ENCODE results near the gene GEMIN7.
A peak's percentile ranks its signal among the peaks of the same experiment; 100 is the strongest.

The GEMIN7 gene

DNA sequence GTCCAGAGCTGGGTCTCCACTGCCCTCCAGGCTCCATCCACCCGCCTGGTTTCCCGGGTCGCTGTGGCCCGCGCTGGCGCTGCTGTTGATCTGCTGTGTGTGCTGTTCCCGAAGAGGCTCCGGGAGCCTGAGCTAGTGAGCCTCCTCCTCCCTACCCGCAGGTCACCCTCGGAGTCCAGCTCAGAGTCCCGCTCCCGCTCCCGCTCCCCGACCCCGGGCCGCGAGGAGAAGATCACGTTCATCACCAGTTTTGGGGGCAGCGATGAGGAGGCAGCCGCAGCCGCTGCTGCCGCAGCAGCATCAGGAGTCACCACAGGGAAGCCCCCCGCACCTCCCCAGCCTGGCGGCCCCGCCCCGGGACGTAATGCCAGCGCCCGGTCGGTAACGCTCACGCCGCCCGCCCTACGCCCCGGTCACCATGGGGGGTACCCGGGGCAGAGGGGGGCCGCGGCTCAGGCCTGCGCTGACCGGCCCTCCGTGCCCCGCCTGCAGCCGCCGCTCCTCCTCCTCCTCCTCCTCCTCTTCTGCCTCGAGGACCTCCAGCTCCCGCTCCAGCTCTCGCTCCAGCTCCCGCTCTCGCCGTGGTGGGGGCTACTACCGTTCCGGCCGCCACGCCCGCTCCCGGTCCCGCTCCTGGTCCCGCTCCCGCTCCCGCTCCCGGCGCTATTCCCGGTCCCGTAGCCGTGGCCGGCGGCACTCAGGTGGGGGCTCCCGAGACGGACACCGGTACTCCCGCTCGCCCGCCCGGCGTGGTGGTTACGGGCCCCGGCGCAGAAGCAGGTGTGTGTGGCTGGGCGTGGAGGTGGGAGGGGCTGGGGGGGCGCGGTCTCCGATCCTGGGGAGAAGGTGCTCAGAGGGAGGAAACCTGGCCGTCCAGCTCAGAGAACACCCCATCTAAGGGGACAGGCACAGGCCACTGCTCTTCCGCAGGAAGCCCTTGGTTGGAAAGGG is 14.9 kb upstream of the GEMIN7 start:
- no peak for DNase-seq

DNA sequence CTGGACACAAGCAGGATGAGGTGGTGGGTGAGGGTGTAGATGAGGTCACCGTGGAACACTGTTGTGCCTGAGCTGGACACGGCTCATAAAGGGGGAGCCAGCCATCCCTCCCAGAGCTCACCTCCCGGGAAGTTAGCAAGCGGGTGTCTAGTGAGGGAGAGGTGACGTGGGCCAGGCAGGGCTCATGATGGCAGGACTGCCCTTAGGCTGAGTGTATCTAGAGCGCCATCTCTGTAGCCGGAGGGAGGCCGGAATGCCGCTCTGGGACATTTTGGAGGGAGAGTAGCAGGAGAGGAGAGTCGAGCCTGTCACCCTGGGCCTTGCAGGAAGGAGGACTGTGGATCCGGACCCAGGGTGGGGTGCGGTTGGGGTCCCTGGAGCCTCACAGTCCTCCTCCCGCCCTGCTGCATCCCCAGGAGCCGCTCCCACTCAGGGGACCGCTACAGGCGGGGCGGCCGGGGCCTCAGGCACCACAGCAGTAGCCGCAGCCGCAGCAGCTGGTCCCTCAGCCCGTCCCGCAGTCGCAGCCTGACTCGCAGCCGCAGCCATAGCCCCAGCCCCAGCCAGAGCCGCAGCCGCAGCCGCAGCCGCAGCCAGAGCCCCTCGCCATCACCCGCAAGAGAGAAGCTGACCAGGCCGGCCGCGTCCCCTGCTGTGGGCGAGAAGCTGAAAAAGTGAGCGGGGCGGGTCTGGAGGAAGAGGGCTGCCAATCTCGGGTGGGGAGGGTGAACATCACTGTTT is 12.0 kb upstream of the GEMIN7 start:
- no peak for DNase-seq

DNA sequence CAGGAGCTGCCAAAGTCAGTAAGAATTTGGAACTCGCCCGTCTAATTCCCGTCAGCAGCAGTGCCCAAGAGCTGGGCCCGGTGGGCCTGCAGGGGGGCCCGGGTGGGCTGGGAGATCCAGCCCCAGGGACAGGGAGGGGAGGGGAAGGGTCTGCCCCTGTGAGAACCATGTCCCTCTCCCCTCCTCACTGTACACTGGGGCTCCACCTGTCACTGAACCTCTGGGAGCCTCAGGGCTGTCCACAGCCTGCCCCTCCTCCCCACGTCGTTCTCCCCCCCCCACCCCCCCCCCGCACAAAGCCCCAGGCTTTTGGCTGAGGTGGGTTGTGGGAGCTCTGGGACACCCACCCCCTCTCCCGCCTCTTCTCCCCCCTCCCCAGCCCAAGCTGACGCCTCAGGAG is 11.0 kb upstream of the GEMIN7 start:
- DNase-seq, result no peak

DNA sequence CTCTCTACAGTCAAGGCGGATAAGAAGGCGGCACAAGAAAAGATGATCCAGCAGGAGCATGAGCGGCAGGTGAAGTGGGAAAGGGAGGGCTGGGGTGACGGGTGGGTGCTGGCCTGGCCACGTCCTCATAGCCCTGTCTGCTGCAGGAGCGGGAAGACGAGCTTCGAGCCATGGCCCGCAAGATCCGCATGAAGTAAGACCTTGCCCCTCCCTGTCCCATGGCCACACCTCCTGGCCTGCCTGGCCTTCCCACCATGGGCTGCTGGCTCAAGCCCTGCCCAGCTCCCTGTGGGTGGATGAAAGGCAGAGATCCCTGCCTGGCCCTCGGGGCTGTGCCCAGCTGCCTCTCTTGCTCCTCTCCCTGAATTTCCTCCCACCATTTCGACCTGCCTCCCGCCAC is 10.0 kb upstream of the GEMIN7 start:
- DNase-seq, result no peak

DNA sequence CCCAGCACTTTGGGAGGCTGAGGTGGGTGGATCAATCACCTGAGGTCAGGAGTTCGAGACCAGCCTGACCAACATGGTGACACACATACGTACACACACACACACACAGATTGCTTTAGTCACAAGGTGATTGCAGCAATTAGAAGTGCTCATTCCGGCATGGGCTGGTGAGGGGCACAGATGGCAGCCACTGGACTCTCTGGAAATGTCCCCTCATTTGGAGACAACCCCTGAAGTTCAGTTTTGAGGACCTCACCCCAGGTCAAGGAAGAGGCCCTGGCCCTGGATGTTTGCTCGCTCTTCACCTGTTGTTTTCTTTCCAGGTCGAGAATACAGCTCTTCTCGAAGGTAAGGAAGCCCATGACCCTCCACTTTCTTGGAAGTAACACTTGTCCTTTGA is 8.8 kb upstream of the GEMIN7 start:
- DNase-seq, result no peak

DNA sequence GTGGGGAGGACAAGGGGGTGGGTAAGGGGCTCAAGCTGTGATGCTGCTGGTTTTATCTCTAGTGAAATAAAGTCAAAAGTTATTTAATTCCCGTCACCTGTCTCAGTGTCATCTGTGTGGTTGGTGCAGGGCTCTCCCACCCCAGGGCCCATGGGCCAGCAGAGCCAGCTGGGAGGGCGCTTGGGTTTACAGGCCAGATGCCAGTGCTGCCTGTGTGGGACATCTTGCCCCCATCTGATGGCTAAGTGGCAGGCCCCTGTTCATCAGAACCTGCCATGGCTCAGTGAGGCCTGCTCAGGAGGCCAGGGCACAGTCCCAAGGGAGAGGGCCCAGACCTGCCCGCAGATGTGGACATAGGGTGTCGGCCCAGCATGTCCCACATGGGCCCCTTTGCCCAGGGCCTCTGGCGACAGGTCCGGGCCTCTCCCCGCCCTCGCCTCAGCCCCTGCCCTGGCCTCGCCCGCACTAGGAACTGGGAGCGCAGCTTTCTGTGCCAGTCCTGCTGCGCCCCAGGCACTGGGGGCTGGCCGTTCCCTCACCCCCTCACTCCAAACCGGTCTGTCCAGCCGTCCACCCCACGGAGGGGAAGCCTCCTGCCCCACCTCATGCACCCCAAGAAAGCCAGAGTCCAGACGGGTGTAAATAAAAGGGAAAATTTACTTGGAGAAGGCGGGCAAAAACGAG is 8.1 kb upstream of the GEMIN7 start:
- no peak for DNase-seq

DNA sequence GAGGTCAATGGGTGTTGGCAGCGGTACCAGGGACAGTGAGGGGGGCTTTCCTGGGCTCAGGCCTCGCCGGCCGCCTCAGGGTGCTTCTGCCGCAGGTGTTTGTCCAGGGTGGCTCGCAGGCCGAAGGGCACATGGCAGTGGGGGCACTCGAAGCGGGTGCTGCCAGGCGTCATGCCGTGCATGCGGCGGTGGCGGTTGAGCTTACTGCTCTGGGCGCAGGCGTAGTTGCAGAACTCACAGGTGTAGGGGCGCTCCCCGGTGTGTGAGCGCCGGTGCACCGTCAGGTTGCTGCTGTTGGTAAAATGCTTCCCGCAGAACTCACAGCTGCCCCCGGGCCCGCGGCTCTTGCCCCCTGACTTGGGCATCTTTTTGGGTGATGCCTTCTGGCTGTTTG is 7.5 kb upstream of the GEMIN7 start:
- DNase-seq, result no peak

DNA sequence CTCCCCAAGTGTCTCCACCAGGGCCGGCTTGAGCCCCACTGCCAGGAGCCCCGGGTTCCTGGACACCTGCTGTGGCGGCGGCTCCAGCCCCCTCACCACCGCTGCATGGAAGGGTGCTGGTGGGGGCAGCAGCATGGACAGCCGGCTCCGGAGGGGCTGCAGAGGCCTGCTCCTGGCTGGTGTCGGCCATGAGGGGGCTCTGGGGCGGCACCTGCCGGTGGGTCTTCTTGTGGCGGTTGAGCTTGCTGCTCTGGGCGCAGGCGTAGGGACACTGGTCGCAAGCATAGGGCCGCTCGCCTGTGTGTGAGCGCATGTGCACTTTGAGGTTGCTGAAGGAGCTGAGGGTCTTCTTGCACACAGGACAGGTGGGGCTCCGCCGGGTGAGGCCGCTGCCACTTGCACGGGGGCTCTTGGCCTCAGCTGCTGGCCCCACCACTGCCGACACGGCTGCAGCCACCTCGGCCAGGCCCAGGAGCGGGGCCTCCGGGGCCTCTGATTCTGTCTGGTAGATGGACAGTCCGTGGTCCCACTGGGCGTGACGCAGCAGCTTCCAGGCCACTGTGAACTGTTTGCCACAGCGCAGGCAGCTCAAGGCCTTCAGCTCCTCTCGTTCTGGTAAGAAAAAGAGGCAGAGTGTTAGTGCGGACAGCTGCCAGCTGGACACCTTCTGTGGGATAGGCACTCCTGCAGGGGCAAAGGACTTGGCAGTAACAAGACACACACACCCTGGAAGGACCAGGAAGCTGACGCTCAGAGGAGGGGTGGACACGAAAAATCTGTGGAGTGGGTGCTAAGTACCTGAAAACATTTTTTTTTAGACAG is 6.9 kb upstream of the GEMIN7 start:
- no peak for DNase-seq

DNA sequence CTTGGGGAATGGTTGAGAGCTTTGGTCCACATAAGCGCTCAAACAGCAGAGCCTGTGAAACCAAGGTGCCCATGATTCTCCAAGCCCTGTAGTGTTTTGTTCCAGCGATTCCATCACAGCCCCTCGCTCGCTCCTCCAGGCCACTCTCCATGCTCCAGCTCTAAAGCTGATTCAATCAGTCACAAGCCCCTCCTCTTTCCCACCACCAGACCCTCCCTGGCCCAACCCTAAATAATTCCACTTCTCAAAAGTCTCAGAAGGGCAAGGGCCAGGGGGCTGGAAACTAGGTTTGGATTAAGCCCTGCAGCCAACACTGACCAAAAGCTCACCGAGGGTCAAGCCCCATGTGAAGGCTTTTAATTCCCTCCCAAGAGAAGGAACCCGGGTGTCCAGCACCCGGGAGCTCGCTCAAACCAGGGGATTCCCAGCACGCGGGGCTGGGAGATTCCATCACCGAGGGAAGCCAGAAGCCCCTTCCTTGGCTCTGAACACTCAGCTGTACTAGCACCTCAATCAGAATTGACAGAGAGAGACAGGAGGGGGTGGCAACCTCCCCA is 4.2 kb upstream of the GEMIN7 start:
- DNase-seq, result no peak

DNA sequence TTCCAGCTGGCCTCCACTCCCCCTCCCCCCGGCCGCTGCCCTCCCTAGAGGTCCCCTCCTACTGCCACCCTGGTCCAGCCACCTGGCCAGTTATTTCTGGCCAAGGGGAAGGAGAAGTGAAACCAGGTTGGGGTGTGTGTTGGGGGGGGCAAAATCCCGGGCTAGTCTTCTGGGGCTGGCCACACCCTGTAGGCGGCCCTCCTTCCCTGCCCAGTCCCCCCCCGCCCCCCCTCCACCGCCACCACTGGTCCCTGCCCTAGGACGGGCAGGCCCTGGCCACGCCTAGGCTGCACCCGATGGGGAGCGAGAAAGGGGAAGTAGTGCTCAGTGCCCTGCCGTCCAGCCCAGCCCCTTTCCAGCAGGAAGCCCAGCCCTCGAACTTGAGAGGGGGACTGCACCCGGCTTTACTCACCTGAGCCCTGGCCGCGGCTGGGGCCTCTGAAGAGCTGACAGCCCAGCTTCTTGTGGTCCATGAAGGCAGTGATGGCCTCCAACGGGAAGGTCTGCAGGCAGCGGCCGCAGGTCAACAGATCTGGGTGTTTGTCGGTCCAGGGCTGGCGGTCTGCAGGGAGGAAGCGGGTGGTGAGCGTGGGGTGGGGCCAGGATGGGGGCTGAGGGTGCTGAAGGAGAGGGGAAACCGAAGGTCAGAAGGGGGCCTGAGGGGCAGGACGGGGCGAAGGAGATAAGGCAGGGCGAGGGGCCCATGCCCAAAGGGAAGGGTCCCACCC is 3.6 kb upstream of the GEMIN7 start:
- DNase-seq, result no peak

DNA sequence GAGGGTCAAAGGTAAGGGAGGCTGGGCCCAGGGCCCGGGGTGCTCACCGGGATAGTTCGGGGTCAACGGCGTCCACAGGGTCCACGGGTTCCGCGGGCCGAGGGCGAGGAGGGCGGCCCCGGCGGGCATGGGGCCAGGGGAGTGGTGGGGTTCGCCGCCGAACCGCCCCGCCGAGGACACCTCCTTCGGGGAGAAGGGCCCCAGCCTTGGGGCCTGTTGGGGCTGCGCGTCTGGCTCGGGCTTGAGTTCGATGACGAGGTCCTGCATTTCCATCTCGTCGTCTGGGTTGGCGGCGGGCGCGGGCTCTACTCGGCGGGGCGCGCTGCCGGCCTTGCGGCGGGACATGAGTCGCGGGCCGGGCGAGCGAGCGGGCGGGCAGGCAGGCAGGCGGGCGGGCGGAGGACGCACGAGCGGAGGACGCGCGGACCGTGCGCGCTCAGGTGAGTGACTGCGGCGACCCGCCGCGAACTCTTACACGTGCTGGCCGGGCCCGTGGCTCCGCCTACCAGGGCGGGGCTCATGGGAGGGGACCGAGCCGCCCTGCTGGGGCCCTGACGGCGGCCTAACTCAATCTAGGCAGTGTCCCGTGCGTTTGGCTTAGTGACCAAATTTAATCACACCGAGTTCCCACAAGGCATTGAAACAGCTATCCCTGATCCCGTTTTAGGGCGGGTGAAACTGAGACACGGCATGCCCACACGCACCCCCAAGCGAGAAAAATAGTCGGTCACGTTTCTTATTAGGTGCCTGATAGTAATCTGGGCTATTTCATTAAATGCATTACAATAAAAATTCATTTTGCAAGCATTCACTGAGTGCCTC is 2.8 kb upstream of the GEMIN7 start, which contains the start of gene ZNF296:
Gene ZNF296 (minus strand): TSS at position 450 of the 822 bp plus-strand sequence. CDS start 105 bp downstream, at position 345.
- DNase-seq, result peak; percentile 28

DNA sequence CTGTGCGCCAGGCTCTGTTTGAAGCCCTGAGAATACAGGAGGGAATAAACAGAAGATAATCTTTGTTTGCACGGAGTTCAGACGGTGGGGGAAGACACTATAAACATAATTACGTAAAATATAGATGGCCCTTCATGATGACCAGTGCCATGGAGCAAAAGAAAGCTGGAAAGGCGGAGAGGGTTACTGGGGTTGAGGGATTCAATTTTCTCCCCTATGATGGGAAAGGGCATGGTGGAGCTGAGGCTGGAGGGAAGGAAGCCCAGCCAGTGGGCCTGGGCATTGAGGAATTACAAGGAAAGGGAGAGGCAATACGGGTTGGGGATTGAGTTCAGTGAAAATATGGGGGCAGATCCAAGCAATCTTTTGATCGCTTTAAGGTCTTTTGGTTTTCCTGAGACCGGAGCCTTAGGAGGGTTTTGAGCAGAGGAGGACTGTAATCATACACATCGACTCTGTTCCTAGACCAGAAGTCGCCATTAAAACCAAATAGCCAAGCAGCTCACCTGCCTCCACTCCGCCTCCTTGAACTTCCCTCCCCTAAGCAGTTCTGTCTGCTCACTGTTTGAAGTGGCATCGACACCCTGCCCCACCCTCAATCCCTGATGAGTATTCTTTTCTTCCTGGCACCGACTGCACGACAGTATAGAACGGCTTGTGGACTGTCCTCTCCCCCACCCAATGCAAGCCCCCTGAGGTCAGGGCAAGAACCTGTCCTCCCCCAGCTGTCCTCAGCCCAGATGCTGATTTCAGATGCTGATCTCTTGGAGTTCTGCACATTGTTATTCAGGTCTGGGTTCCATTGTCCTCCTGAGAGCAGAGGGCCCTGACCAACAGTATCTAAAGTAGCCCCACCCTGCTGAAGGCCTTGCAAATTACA is 2.0 kb upstream of the GEMIN7 start:
- no peak for DNase-seq

DNA sequence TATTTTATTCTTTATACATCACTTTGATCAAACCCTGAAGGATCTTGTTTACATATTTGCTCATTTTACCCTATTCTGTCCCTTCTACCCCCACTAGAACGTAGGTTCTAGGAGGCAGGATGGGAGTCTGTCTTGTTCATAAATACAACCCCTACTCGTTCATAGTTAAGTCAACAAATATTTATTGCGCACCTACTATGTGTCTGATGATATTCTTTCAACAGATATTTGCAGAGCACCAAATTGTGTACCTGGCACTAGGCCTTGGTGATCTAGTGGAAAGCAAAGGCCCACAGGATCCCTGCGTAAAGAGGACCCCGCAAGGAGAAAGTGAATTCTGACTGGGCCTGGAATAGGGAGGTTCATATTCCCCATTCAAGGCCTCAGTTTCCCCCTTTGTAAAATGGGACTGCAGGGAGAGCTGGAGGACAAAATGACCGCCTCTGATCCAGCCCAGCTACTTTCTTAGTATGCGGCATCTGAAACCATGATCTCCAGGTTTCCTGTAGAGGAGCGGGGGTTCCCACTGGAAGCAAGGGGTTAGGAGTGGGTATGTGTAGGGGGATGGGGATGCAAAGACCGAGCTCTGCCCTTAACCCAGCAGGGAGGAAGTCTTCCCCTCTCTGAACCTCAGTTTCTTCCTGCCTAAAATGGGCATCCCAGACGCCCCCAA is 534 bp upstream of the GEMIN7 start:
- DNase-seq, result no peak

DNA sequence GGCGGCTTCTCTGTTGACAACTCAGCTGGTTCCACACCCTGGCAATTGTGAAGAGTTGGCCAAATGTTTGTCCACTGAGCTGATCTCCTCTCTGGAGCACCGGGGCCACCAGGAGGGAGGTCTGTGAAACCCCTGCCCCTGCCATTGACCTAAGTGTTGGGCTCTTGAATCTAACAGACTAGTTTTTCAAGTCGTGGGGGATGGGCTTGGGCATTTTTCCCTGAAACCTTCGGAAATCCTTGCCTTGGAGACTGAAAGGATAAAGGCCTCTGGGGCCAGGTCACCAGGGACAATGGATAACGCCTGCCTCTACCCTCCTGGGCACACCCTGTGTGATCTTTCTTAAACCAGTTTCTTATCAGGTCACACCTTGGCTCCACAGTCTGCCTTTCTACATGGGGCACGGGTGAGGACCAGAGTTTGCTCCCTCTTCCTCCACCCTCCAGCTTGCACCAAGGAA is 881 bp downstream of the GEMIN7 start:
- no peak for DNase-seq

DNA sequence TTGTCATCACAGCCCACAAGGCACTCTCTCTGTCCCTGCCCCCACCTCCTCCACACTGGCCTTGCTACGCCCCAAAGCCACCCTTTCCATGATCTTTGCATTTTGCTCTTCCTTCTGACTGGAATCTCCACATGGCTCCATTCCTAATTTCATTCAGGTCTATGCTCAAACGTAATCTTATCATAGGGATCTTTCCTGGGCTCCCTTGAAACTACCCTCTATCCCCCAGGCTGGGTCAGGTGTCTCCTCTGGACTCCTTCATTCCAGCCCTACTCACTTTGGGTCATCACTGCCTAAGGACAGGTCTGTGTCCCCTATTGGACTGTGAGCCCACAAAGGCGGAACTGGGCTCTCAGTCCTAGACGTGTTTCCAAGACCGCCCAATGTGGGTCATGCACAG is 3.1 kb downstream of the GEMIN7 start:
- no peak for DNase-seq

DNA sequence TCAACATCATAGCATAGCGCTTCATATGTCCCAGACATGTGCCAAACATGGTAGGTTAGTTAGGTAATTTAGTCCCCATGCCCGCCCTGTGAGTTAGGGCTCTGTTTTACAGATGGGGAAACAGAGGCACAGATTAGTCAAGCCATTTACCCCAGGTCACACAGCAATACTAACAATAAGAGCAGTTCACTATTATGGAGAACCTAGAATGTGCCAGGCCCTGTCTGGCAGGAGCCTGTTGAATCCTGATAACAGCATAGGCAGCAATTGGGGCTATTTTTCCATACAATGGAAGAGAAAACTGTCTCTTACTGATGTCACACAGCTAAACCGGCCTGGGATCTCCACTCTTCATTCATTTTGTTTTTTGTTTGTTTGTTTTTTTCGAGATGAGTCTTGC is 7.4 kb downstream of the GEMIN7 start:
- no peak for DNase-seq

DNA sequence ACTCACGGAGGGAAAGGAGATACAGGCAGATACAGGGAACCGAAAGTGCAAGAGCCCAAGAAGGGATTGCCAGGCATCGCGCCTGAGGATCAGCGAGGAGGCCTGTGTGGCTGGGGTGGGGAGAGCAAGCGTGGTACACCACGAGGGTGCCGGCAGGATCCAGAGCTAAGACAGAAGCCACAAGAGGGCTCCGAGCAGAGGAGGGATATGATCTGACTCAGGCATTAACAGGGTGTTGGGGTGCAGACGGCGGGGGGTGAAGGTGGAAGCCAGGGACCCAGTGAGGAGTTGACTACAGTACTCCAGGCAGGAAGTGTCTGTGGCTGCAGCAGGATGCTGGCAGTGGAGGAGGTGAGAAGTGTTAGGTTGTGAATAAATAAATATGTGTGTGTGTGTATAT is 8.5 kb downstream of the GEMIN7 start:
- no peak for DNase-seq

DNA sequence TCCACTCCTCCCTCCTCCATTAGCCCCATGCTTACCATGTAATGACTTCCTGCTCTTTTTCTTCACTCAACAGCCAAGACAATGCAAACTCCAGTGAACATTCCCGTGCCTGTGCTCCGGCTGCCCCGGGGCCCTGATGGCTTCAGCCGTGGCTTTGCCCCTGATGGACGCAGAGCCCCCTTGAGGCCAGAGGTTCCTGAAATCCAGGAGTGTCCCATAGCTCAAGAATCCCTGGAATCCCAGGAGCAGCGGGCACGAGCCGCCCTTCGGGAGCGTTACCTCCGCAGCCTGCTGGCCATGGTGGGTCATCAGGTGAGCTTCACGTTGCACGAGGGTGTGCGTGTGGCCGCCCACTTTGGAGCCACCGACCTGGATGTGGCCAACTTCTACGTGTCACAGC is 11.0 kb downstream of the GEMIN7 start:
- DNase-seq, result no peak

DNA sequence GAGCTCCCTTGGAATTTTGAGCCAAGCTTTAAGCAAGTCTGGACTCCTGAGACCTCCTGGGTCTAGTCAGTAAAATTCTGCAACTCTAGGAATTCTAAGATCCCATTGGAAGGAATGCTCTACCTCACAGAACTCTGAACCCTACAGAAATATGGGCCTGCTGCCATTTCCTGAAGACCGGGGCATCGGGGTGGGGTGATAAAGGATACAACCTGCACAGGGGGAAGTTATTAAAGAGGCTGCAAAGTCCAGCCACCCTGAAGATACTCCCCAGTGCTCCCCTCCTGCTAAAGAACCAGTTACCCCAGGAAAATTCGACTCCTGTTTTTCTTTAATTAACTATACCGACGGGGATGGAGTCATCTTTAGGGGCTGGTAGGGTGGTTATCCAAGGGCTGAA is 11.5 kb downstream of the GEMIN7 start:
- DNase-seq, result no peak

All from NCI-H2227 treated with DMSO at 0.1 percent for 48 hours (cell line).